HTR-8/SVneo (cell line): Measurements from ENCODE around the gene MAT2B.

Experiments used
- DNase-seq: peaks from one replicate; pipeline ENCODE4 v3.0.0; 2011; ENCODE audit warnings: low spot score, mixed read lengths; ENCODE audit not compliant: insufficient read length
- FAIRE-seq: peaks from 2 replicates; lab custom pipeline; 2011; peaks lifted over from hg19 to GRCh38; lab: Jason Lieb, UNC

The MAT2B gene

DNA sequence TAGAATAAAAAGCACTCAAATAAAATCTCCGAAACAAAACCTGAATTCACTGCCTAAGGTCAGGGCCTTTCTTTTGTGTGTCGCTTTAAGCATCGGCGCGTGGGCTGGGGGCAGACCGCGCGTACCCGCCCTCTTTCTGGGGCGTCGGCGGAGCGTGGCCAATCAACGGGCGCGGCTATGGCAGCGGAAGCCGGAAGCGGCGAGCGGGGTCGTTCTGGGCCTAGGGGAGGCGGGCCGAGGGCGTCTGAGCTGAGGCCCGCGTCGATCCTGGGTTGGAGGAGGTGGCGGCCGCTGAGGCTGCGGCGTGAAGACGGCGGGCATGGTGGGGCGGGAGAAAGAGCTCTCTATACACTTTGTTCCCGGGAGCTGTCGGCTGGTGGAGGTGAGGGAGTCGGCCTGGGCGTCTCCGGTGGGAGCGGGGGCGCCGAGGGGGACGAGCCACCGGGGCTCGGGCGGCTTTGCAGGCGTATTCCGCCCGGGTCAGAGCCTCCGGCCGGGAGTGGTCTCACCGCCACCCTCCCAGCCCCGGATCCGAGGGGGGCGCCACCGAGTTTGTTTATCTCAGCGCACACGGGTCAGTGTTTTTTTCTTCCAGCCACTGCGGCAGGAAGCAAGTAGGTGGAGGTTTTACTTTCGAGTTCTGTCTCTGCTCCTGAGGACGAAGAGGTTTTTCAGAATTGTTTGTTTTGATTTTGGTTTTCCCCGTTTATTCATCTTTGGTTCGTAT is at the start of gene MAT2B:
Gene MAT2B, plus strand, starts transcription at position 252 of the 727 bp plus-strand sequence. Its CDS starts 68 bp downstream, at position 320.
- FAIRE-seq = peak; percentile 82

GRCh38 chr5:163456029-163456589 is 49.3 kb upstream of the MAT2B start:
- no peak for DNase-seq
- no peak for FAIRE-seq

More for the DNA sequence above, at the start of gene MAT2B:
- peak; percentile 87 for DNase-seq

- no peak for DNase-seq
- FAIRE-seq = no peak
Observed at GRCh38 chr5:163456840-163457239, 48.6 kb upstream of the MAT2B start.

DNA sequence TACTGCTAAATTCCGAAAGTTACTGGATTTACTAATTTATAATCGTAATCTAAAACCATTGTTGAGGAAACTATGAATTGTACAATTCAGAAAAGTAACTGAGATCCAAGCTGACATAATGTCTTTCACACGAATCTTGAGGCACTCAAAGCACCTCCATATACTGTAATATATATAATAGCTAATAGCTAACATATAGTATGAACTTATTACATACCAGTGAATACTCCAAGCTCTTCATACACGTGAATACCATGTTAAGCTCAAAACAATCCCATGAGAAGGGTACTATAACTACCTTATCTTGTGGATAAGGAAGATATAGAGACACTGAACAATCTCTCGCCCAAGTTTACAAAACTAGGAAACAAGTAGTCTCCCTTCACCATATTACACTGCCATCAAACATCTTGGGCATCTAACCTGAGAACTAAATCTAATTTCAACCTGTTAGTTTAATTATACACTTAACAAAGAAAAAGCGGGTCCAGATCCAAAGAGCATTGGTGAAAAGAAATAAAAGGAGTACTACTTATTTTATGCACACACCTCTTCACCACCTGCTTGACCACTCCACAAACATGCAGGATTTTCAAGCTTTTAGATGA is 46.5 kb upstream of the MAT2B start:
- DNase-seq (no peak), FAIRE-seq (no peak)

GRCh38 chr5:163459462-163459818 is 46.0 kb upstream of the MAT2B start:
- DNase-seq = no peak
- no peak for FAIRE-seq

GRCh38 chr5:163459819-163460561 is 45.4 kb upstream of the MAT2B start, which contains the start of gene NUDCD2:
Gene NUDCD2, minus strand, starts transcription at chr5:163460102. Its CDS starts 52 bp downstream, at chr5:163460050.
- DNase-seq = peak; percentile 94
- FAIRE-seq = peak; percentile 90

DNA sequence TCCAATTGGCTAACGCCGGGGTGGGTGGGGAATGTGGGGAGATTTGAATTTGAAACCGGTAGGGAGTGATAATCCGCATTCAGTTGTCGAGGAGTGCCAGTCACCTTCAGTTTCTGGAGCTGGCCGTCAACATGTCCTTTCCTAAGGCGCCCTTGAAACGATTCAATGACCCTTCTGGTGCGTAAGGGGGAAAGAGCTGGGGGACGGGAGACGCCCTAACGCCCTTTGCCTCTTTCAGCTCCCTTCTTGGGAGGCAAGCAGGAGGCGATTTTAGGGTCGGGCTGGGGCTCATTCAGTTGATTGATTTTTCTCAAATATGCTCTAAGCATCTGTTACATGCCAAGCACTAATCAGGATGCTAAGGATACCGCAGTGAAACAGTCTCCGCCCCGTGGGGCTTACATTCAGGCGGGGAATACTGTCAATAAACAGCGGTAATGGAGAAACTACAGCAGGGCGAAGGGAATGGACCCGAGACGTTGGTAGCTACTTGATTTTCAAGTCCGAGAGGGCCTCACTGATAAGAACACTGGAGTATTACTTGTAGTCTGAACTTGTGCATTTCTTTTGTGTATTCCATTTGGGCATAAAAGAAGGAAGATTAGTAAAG is 44.8 kb upstream of the MAT2B start, which contains the start of gene HMMR:
Gene HMMR, plus strand, starts transcription at position 71 of the 610 bp plus-strand sequence. Its CDS starts 61 bp downstream, at position 132.
- DNase-seq = no peak
- FAIRE-seq = peak; percentile 20

- DNase-seq = no peak
- no peak for FAIRE-seq
Observed at GRCh38 chr5:163463063-163463435, 42.4 kb upstream of the MAT2B start.

GRCh38 chr5:163467682-163468081 is 37.7 kb upstream of the MAT2B start:
- DNase-seq (no peak), FAIRE-seq (no peak)

DNA sequence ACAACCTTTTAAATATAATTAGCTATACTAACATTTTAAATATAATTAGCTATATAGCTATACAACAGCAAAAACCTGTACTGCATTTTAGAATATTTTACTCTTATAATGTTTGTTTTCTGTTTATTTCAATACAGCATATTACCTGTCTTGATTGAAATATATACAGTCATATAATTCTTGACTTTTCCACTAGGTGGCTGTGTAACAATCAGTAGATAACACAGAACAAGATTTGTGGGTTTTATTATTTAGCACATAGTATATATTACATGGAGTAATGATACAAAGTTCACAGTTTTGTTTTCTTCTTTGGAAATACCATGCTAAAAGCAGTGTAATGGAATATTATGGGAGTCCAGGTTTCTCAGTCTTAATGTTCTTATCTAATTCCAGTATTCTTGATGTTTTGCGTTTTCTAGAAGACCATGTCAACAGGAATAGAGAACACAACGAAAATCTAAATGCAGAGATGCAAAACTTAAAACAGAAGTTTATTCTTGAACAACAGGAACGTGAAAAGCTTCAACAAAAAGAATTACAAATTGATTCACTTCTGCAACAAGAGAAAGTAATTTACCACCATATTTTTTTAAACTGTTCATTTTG is 31.7 kb upstream of the MAT2B start:
- FAIRE-seq = no peak
- no peak for DNase-seq

- DNase-seq = no peak
- no peak for FAIRE-seq
Observed at GRCh38 chr5:163475411-163475810, 30.0 kb upstream of the MAT2B start.

DNA sequence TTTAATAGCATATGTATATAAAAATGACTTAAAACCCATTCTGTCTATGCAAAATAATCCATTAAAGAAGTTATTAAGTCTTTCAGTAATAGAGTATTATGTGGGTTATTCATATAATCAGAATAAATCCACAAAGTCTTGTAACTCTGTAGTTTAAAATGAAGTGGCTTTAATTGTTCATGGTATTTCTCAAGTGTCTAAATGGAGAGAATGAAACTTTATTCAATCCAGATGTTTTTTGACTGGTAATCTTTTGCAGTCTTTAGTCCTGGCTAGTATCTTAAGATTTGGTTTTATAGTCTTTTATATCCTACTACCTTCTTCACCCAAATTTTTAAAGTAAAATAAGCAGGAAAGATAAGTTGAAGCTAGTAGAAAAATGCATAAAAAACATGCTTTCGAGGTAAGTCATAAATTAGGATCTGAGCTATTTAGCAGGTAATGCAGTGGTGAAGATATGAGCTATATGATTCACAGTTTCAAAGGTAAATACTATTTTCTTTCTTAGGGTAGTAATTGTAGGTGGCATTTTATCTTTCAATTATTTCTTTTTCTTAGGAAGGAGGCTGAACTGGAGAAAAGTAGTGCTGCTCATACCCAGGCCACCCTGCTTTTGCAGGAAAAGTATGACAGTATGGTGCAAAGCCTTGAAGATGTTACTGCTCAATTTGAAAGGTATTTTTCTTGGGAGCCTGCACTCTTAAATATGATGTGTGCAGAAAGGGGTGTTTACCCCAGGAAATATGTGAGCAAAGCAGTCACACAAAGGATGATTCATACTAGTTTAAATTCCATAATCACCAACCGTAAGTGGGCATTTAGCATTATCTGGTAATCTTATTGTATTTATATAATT is 27.1 kb upstream of the MAT2B start:
- DNase-seq (no peak), FAIRE-seq (no peak)

DNA sequence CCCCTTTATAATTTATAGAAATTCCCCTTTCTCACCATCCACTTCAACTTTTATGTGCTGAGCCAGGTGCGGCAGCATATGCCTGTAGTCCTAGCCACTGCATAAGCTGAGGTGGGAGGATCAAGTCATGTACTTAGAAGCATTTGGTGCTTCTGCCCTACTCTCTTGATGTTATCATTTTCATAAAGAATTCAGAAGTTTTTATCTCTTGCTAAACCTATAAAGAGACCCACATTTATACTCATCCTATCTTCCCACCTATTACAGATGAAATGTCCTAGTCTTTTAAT is 26.5 kb upstream of the MAT2B start:
- DNase-seq (no peak), FAIRE-seq (no peak)

DNA sequence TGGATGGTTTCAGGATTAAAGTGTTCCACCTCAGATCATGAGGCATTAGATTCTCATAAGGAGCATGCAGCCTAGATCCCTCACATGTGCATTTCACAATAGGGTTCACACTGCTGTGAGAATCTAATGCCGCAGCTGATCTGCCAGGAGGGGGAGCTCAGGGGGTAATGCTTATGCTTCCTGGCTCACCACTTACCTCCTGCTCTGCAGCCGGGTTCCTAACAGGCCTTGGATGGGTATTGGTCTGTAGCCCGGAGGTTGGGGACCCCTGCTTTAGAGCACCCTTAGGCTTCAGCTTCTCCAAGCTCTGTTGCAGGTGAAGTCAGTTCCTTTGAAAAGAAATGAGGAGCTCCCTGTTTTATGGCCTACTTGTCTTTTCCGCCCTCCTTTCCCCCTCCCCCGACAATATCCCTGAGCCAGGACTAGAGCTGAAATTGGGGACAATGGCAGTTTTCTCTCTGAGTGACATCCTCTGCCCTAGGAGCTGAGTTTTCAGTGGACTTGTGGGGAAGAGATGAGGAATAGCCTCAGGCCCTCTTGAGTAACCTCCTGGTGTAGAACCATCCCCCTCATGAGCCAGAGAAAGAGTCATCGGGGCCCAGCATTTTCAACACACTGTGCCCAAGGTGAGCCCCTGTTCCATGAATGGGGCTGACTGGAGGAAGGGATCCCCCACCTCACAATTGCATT is 16.2 kb upstream of the MAT2B start:
- DNase-seq (no peak), FAIRE-seq (no peak)

DNA sequence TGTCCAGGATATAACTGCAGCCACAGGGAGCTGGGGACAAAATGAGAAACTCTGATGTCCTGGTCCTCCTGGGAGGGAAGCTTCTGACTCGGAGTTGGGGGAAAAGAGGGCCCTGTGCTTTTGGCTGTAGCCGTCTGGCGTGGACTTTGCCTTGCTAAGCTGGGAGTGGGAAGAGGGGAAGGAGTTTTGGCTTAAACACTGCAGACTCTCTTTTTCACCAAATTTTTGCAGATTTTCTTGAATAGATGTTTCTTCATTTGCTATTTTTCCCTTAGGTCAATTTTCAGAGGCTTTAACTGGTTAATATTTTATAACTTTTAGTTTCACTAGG is 15.7 kb upstream of the MAT2B start:
- no peak for DNase-seq
- no peak for FAIRE-seq

DNA sequence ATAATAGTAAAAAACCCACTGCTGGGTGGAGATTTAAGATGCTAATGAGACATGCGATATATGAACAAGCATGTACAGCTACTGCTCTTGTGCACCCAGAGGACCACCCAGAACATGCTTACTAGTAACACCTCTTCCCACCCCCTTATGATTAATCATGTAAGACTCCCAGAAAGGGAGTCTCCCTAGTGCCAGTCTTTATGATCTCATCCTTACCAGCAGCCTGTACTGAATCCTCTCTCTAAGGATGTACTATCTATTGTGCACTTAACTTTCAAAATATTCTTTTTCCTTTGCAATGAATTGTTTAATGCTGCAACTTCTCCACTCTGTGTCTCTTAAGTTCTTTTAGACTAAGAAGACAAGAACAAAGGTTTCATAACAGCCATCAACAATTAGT is 9.1 kb upstream of the MAT2B start:
- FAIRE-seq (no peak), DNase-seq (no peak)

GRCh38 chr5:163497315-163497714 is 8.1 kb upstream of the MAT2B start:
- no peak for DNase-seq
- no peak for FAIRE-seq

DNA sequence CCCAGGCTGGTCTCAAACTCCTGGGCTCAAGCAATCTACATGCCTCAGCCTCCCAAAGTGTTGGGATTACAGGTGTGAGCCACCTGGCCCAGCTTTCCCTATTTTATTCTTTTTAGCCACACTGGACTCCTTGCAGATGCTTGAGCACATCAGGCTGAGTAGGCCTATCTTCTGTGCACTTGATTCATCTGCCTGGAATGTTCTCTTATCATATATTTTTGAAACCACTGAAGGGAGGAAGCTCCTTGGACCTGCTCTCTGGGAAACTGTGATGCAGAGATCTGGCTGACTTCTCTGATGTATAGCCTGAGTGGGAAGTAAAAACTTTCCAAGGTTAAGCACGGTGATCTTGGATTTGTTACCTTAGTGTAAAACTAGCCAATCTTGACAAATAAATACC is 6.5 kb upstream of the MAT2B start:
- DNase-seq = no peak
- FAIRE-seq = no peak

DNA sequence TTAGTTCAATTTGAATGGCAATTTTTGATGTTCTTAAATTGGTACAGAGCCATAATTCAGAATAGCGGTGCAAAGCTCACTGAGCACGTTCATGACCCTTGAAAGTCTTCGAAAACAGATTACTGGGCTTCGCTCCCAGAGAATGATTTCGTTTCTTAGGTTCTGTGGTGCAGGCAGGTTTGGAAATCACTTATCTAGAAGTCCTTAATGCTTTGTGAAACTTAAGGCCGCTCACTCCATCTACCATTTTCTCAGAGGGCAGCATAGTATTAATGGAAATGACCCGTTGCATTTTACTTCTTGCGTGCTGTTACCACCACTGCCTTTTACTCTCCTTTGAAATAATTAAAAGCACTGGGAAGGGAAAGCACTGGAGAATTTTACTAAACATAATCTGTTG is 2.9 kb upstream of the MAT2B start:
- FAIRE-seq (no peak), DNase-seq (no peak)
